ENCODE data around the gene WASL.
"Not testable (repeated sequence)": the region's sequence is repeated elsewhere in the genome, so short reads cannot be mapped to it uniquely, and the experiment has no call there.

Gene WASL

GRCh38 chr7:123768493-123768892 lies 19.7 kb upstream of the WASL start:
- no peak for DNase-seq

- no peak for DNase-seq
Observed at GRCh38 chr7:123763191-123763661, 14.4 kb upstream of the WASL start.

GRCh38 chr7:123761729-123762128 lies 12.9 kb upstream of the WASL start:
- no peak for DNase-seq

GRCh38 chr7:123757095-123757494 lies 8.3 kb upstream of the WASL start:
- no peak for DNase-seq

- DNase-seq: no peak
Observed at GRCh38 chr7:123755338-123755737, 6.5 kb upstream of the WASL start.

- no peak for DNase-seq
Observed at GRCh38 chr7:123754271-123754871, 5.6 kb upstream of the WASL start.

GRCh38 chr7:123752534-123752933 lies 3.7 kb upstream of the WASL start:
- DNase-seq: no peak

GRCh38 chr7:123751821-123752220 lies 3.0 kb upstream of the WASL start:
- no peak for DNase-seq

- no peak for DNase-seq
Observed at GRCh38 chr7:123750389-123751230, 1.8 kb upstream of the WASL start.

- no peak for DNase-seq
Observed at GRCh38 chr7:123749537-123749857, 694 bp upstream of the WASL start.

- peak; percentile 53 for DNase-seq
Observed at GRCh38 chr7:123748171-123748733, 551 bp downstream of the WASL start.

GRCh38 chr7:123747620-123748141 lies 1.1 kb downstream of the WASL start:
- peak; percentile 25 for DNase-seq

GRCh38 chr7:123746931-123747488 lies 1.8 kb downstream of the WASL start:
- DNase-seq: no peak

GRCh38 chr7:123746055-123746454 lies 2.7 kb downstream of the WASL start:
- no peak for DNase-seq

GRCh38 chr7:123745437-123745836 lies 3.4 kb downstream of the WASL start:
- DNase-seq: no peak

GRCh38 chr7:123744416-123744815 lies 4.4 kb downstream of the WASL start:
- no peak for DNase-seq

- no peak for DNase-seq
Observed at GRCh38 chr7:123741940-123742339, 6.9 kb downstream of the WASL start.

GRCh38 chr7:123738808-123739207 lies 10.0 kb downstream of the WASL start:
- DNase-seq: no peak

- no peak for DNase-seq
Observed at GRCh38 chr7:123738356-123738755, 10.4 kb downstream of the WASL start.

GRCh38 chr7:123737168-123737674 lies 11.6 kb downstream of the WASL start:
- DNase-seq: not testable (repeated sequence)

- no peak for DNase-seq
Observed at GRCh38 chr7:123735539-123735938, 13.3 kb downstream of the WASL start.

GRCh38 chr7:123734498-123734897 lies 14.3 kb downstream of the WASL start:
- DNase-seq: no peak

GRCh38 chr7:123732413-123733091 lies 16.3 kb downstream of the WASL start:
- no peak for DNase-seq
